IPS-18a (cell line): Measurements from ENCODE around the gene ABT1.

Source experiments
- H3K27ac ChIP-seq: one replicate; pipeline ENCODE4 v1.5.1; 2013; ENCODE audit warnings: low read length
- H3K27me3 ChIP-seq: one replicate; pipeline ENCODE4 v1.6.1; 2013; ENCODE audit warnings: mild to moderate bottlenecking, low read length; ENCODE audit not compliant: control insufficient read depth, insufficient read depth
- H3K36me3 ChIP-seq: one replicate; pipeline ENCODE4 v1.6.1; 2013; ENCODE audit warnings: low read depth, low read length; ENCODE audit not compliant: control insufficient read depth
- H3K4me1 ChIP-seq: one replicate; pipeline ENCODE4 v1.6.1; 2013; ENCODE audit warnings: low read depth, low read length; ENCODE audit not compliant: control insufficient read depth
- H3K4me3 ChIP-seq: one replicate; pipeline ENCODE4 v1.5.1; 2013; ENCODE audit warnings: low read length
- H3K9ac ChIP-seq: one replicate; pipeline ENCODE4 v1.6.1; 2013; ENCODE audit warnings: mild to moderate bottlenecking, low read length, moderate library complexity
- H3K9me3 ChIP-seq: one replicate; pipeline ENCODE4 v1.6.1; 2013; ENCODE audit warnings: low read depth, low read length; ENCODE audit not compliant: control insufficient read depth

The ABT1 gene

GRCh38 chr6:26597821-26598220 lies 1.1 kb downstream of the ABT1 start:
- H3K36me3 ChIP-seq, result peaks cover 11% of the 10 kb centered on the region
- no peaks in the 10 kb centered on the region for H3K27me3 ChIP-seq
- no peak overlapping the region for H3K27ac ChIP-seq
- peaks cover 4% of the 10 kb centered on the region for H3K4me1 ChIP-seq
- peak overlapping the region; percentile 82 for H3K9ac ChIP-seq
- H3K4me3 ChIP-seq, result peak overlapping the region; percentile 97
- H3K9me3 ChIP-seq, result no peaks in the 10 kb centered on the region

GRCh38 chr6:26598267-26598666 lies 1.5 kb downstream of the ABT1 start:
- Histone ChIP-seq H3K27me3 (no peaks in the 10 kb centered on the region), H3K27ac (no peak overlapping the region), H3K4me3 (no peak overlapping the region), H3K9me3 (no peaks in the 10 kb centered on the region), H3K4me1 (peaks cover 4% of the 10 kb centered on the region), H3K36me3 (peaks cover 11% of the 10 kb centered on the region), H3K9ac (no peak overlapping the region)

GRCh38 chr6:26599134-26599533 lies 2.4 kb downstream of the ABT1 start:
- H3K4me1 ChIP-seq, result peaks cover 4% of the 10 kb centered on the region
- H3K4me3 ChIP-seq, result no peak overlapping the region
- no peaks in the 10 kb centered on the region for H3K27me3 ChIP-seq
- H3K27ac ChIP-seq, result no peak overlapping the region
- H3K9me3 ChIP-seq, result no peaks in the 10 kb centered on the region
- H3K9ac ChIP-seq, result no peak overlapping the region
- H3K36me3 ChIP-seq, result peaks cover 11% of the 10 kb centered on the region

GRCh38 chr6:26599591-26599990 lies 2.8 kb downstream of the ABT1 start:
- Histone ChIP-seq H3K27ac (no peak overlapping the region), H3K4me3 (no peak overlapping the region), H3K27me3 (no peaks in the 10 kb centered on the region), H3K4me1 (peaks cover 4% of the 10 kb centered on the region), H3K9ac (no peak overlapping the region), H3K36me3 (peaks cover 11% of the 10 kb centered on the region), H3K9me3 (no peaks in the 10 kb centered on the region)

GRCh38 chr6:26600759-26601158 lies 4.0 kb downstream of the ABT1 start:
- H3K27me3 ChIP-seq, result no peaks in the 10 kb centered on the region
- H3K36me3 ChIP-seq, result peaks cover 11% of the 10 kb centered on the region
- no peak overlapping the region for H3K27ac ChIP-seq
- H3K9ac ChIP-seq, result no peak overlapping the region
- H3K4me3 ChIP-seq, result no peak overlapping the region
- H3K9me3 ChIP-seq, result no peaks in the 10 kb centered on the region
- peaks cover 4% of the 10 kb centered on the region for H3K4me1 ChIP-seq

GRCh38 chr6:26602262-26602661 lies 5.5 kb downstream of the ABT1 start:
- peaks cover 5% of the 10 kb centered on the region for H3K27me3 ChIP-seq
- no peak overlapping the region for H3K9ac ChIP-seq
- peaks cover 4% of the 10 kb centered on the region for H3K4me1 ChIP-seq
- H3K4me3 ChIP-seq, result no peak overlapping the region
- no peak overlapping the region for H3K27ac ChIP-seq
- no peaks in the 10 kb centered on the region for H3K9me3 ChIP-seq
- H3K36me3 ChIP-seq, result peaks cover 11% of the 10 kb centered on the region

- Histone ChIP-seq H3K4me1 (no peaks in the 10 kb centered on the region), H3K36me3 (peaks cover 7% of the 10 kb centered on the region), H3K9ac (no peak overlapping the region), H3K27me3 (peaks cover 5% of the 10 kb centered on the region), H3K27ac (no peak overlapping the region), H3K9me3 (no peaks in the 10 kb centered on the region), H3K4me3 (no peak overlapping the region)
Measured at GRCh38 chr6:26604026-26604425, 7.3 kb downstream of the ABT1 start.

GRCh38 chr6:26604797-26605196 lies 8.0 kb downstream of the ABT1 start:
- no peaks in the 10 kb centered on the region for H3K4me1 ChIP-seq
- H3K9me3 ChIP-seq, result no peaks in the 10 kb centered on the region
- no peak overlapping the region for H3K27ac ChIP-seq
- H3K27me3 ChIP-seq, result peaks cover 5% of the 10 kb centered on the region
- H3K4me3 ChIP-seq, result no peak overlapping the region
- H3K36me3 ChIP-seq, result no peaks in the 10 kb centered on the region
- no peak overlapping the region for H3K9ac ChIP-seq

- Histone ChIP-seq H3K9ac (no peak overlapping the region), H3K27me3 (peaks cover 25% of the 10 kb centered on the region), H3K36me3 (no peaks in the 10 kb centered on the region), H3K9me3 (no peaks in the 10 kb centered on the region), H3K27ac (no peak overlapping the region), H3K4me3 (no peak overlapping the region), H3K4me1 (no peaks in the 10 kb centered on the region)
Measured at GRCh38 chr6:26607434-26608230, 10.9 kb downstream of the ABT1 start.

- Histone ChIP-seq H3K36me3 (no peaks in the 10 kb centered on the region), H3K27me3 (peaks cover 43% of the 10 kb centered on the region), H3K4me1 (no peaks in the 10 kb centered on the region), H3K9me3 (no peaks in the 10 kb centered on the region), H3K9ac (no peak overlapping the region), H3K4me3 (no peak overlapping the region), H3K27ac (no peak overlapping the region)
Measured at GRCh38 chr6:26609463-26609862, 12.7 kb downstream of the ABT1 start.

- H3K36me3 ChIP-seq, result no peaks in the 10 kb centered on the region
- H3K27me3 ChIP-seq, result peaks cover 59% of the 10 kb centered on the region
- no peak overlapping the region for H3K9ac ChIP-seq
- H3K4me1 ChIP-seq, result peaks cover 6% of the 10 kb centered on the region
- H3K27ac ChIP-seq, result no peak overlapping the region
- no peaks in the 10 kb centered on the region for H3K9me3 ChIP-seq
- no peak overlapping the region for H3K4me3 ChIP-seq
Measured at GRCh38 chr6:26611599-26611998, 14.8 kb downstream of the ABT1 start.

GRCh38 chr6:26613201-26613600 lies 16.4 kb downstream of the ABT1 start:
- Histone ChIP-seq H3K36me3 (no peaks in the 10 kb centered on the region), H3K4me1 (peaks cover 6% of the 10 kb centered on the region), H3K9me3 (no peaks in the 10 kb centered on the region), H3K4me3 (peak overlapping the region; percentile 83), H3K27me3 (peaks cover 59% of the 10 kb centered on the region), H3K9ac (no peak overlapping the region), H3K27ac (no peak overlapping the region)
